HepG2 (cell line): ENCODE results near the gene DCST2. TPM values are rescaled to one million over a fixed set of nuclear protein-coding genes. Genes with fewer than 3 reads are reported as not detected.

Source experiments
- BCLAF1 ChIP-seq: fragments of 450-650 bp; IDR thresholded peaks from 2 replicates; pipeline ENCODE4 v1.6.1; 2017; ENCODE audit warnings: mild to moderate bottlenecking
- BRCA1 ChIP-seq: sonication (generic); formaldehyde crosslinking; IDR thresholded peaks from 2 replicates; pipeline ENCODE4 v1.4.0; 2020; ENCODE audit warnings: missing genetic modification reagents
- CBX5 ChIP-seq: sonication (generic); formaldehyde crosslinking; IDR thresholded peaks from 2 replicates; pipeline ENCODE4 v1.4.0; 2020; ENCODE audit warnings: missing genetic modification reagents, borderline replicate concordance
- CEBPB ChIP-seq: IDR thresholded peaks from 2 replicates; pipeline ENCODE4 v1.6.1; 2011; ENCODE audit warnings: low read depth, low read length, improper control_type of control experiment, borderline replicate concordance
- CREBL2 ChIP-seq: sonication (generic); formaldehyde crosslinking; IDR thresholded peaks from 2 replicates; pipeline ENCODE4 v1.8.1; 2023; ENCODE audit warnings: missing genetic modification reagents, mild to moderate bottlenecking, borderline replicate concordance
- GATAD1 ChIP-seq: IDR thresholded peaks from 2 replicates; pipeline ENCODE4 v1.6.1; 2016; ENCODE audit warnings: missing genetic modification reagents, missing compliant biosample characterization
- HOXA5 ChIP-seq: sonication (generic); formaldehyde crosslinking; IDR thresholded peaks from 2 replicates; pipeline ENCODE4 v1.4.0; 2020; ENCODE audit warnings: missing genetic modification reagents
- KDM5A ChIP-seq: fragments of 200-600 bp; sonication (generic); IDR thresholded peaks from 2 replicates; pipeline ENCODE4 v1.7.0; 2018; ENCODE audit warnings: antibody characterized with exemption, mild to moderate bottlenecking, low read length, borderline replicate concordance
- NFKB2 ChIP-seq: sonication (generic); formaldehyde crosslinking; IDR thresholded peaks from 2 replicates; pipeline ENCODE4 v1.4.0; 2020; ENCODE audit warnings: missing genetic modification reagents, borderline replicate concordance
- PPARG ChIP-seq: conservative IDR thresholded peaks from 2 replicates; pipeline ENCODE4 v1.6.1; 2016; ENCODE audit warnings: missing biosample characterization, missing genetic modification reagents
- RARA ChIP-seq: IDR thresholded peaks from 2 replicates; pipeline ENCODE4 v1.6.1; 2016; ENCODE audit warnings: missing genetic modification reagents, missing compliant biosample characterization
- SMC3 ChIP-seq: IDR thresholded peaks from 2 replicates; pipeline ENCODE4 v1.6.1; 2011; ENCODE audit warnings: low read length, improper control_type of control experiment
- TBP ChIP-seq: sonication (generic); formaldehyde crosslinking; IDR thresholded peaks from 2 replicates; pipeline ENCODE4 v1.5.0; 2020; ENCODE audit warnings: missing genetic modification reagents
- ZMYM3 ChIP-seq: sonication (generic); formaldehyde crosslinking; IDR thresholded peaks from 2 replicates; pipeline ENCODE4 v1.5.1; 2020; ENCODE audit warnings: mild to moderate bottlenecking, missing genetic modification reagents
- ZNF274 ChIP-seq: sonication (generic); formaldehyde crosslinking; IDR thresholded peaks from 2 replicates; pipeline ENCODE4 v1.5.1; 2020; ENCODE audit warnings: mild to moderate bottlenecking, missing genetic modification reagents
- ZNF292 ChIP-seq: sonication (generic); formaldehyde crosslinking; IDR thresholded peaks from 2 replicates; pipeline ENCODE4 v1.8.1; 2022; ENCODE audit warnings: mild to moderate bottlenecking, low read depth, missing genetic modification reagents, borderline replicate concordance
- ZNF34 ChIP-seq: sonication (generic); formaldehyde crosslinking; IDR thresholded peaks from 2 replicates; pipeline ENCODE4 v1.4.0; 2020; ENCODE audit warnings: mild to moderate bottlenecking, missing genetic modification reagents, borderline replicate concordance
- ZNF343 ChIP-seq: sonication (generic); formaldehyde crosslinking; IDR thresholded peaks from 2 replicates; pipeline ENCODE4 v1.4.0; 2020; ENCODE audit warnings: mild to moderate bottlenecking, missing genetic modification reagents
- ZNF660 ChIP-seq: sonication (generic); formaldehyde crosslinking; IDR thresholded peaks from 2 replicates; pipeline ENCODE4 v1.5.1; 2020; ENCODE audit warnings: mild to moderate bottlenecking, low read depth, missing genetic modification reagents, borderline replicate concordance
- ZNF678 ChIP-seq: sonication (generic); formaldehyde crosslinking; IDR thresholded peaks from 2 replicates; pipeline ENCODE4 v1.4.0; 2020; ENCODE audit warnings: mild to moderate bottlenecking, missing genetic modification reagents
- ZNF766 ChIP-seq: sonication (generic); formaldehyde crosslinking; IDR thresholded peaks from 2 replicates; pipeline ENCODE4 v1.5.0; 2020; ENCODE audit warnings: missing genetic modification reagents, borderline replicate concordance
- polyA plus RNA-seq, 8 experiments: library from polyadenylated mRNA; depleted of rRNA in 3 of 8; stranded (reverse) in 7 of 8; unstranded in 1 of 8; fragments of >200 nt; fragmentation: Illumina TruSeq in 4 of 8; extraction: Trizol in 4 of 8; gene quantifications; 2 replicates each; pipeline versions ENCODE4 v1.2.1 to v1.2.3, GENCODE V29; 2011 to 2016; ENCODE audit warnings: low read depth in 4 of 8, missing spikeins in 1 of 8, mixed read lengths in 1 of 8; ENCODE audit not compliant: insufficient read depth in 1 of 8
- total RNA-seq, 5 experiments: library from RNA; depleted of rRNA; stranded (reverse); fragments of >200 nt; fragmentation: Illumina TruSeq; extraction: Trizol; gene quantifications; 2 replicates each; pipeline ENCODE4 v1.2.3, GENCODE V29; 2016; ENCODE audit warnings: low read depth in 1 of 5
- TF ChIP-seq, protein P1 (sequence below): sonication (generic); formaldehyde crosslinking; IDR thresholded peaks from 2 replicates; pipeline ENCODE4 v1.8.1; 2023; ENCODE audit warnings: mild to moderate bottlenecking, missing genetic modification reagents, borderline replicate concordance
- TF ChIP-seq, protein P2 (sequence below): sonication (generic); formaldehyde crosslinking; conservative IDR thresholded peaks from 2 replicates; pipeline ENCODE4 v1.8.0; 2022; ENCODE audit warnings: mild to moderate bottlenecking, moderate library complexity, missing genetic modification reagents
- TF ChIP-seq, protein P3 (sequence below): sonication (generic); formaldehyde crosslinking; IDR thresholded peaks from 2 replicates; pipeline ENCODE4 v1.5.0; 2020; ENCODE audit warnings: mild to moderate bottlenecking, missing genetic modification reagents, moderate library complexity

The DCST2 gene
- total and polyA plus RNA-seq, 2 of the 13 experiments (the other 11 are each of a cell fraction or from before 2014, with no cell fraction given): 0.74 TPM; not detected in 1

- TF ChIP-seq BCLAF1 (no peak), ZNF34 (no peak), NFKB2 (peak; percentile 64; the same call in 1 of the 2 replicates), PPARG (no peak), CREBL2 (no peak), ZNF766 (CRISPR knock-in tag) (no peak), ZNF678 (CRISPR knock-in tag) (no peak), SMC3 (no peak), CBX5 (CRISPR knock-in tag) (no peak), ZNF343 (CRISPR knock-in tag) (no peak), ZMYM3 (no peak), KDM5A (peak; percentile 78), ZNF660 (CRISPR knock-in tag) (no peak), CEBPB (no peak), HOXA5 (CRISPR knock-in tag) (no peak), BRCA1 (CRISPR knock-in tag) (no peak), RARA (CRISPR knock-in tag) (no peak), TBP (CRISPR knock-in tag) (no peak), ZNF292 (CRISPR knock-in tag) (no peak), GATAD1 (CRISPR knock-in tag) (no peak), ZNF274 (CRISPR knock-in tag) (no peak)
- TF ChIP-seq, protein P1, sequence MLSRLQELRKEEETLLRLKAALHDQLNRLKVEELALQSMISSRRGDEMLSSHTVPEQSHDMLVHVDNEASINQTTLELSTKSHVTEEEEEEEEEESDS (CRISPR knock-in tag): no peak
- TF ChIP-seq, protein P2, sequence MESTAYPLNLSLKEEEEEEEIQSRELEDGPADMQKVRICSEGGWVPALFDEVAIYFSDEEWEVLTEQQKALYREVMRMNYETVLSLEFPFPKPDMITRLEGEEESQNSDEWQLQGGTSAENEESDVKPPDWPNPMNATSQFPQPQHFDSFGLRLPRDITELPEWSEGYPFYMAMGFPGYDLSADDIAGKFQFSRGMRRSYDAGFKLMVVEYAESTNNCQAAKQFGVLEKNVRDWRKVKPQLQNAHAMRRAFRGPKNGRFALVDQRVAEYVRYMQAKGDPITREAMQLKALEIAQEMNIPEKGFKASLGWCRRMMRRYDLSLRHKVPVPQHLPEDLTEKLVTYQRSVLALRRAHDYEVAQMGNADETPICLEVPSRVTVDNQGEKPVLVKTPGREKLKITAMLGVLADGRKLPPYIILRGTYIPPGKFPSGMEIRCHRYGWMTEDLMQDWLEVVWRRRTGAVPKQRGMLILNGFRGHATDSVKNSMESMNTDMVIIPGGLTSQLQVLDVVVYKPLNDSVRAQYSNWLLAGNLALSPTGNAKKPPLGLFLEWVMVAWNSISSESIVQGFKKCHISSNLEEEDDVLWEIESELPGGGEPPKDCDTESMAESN (CRISPR knock-in tag): no peak
- TF ChIP-seq, protein P3, sequence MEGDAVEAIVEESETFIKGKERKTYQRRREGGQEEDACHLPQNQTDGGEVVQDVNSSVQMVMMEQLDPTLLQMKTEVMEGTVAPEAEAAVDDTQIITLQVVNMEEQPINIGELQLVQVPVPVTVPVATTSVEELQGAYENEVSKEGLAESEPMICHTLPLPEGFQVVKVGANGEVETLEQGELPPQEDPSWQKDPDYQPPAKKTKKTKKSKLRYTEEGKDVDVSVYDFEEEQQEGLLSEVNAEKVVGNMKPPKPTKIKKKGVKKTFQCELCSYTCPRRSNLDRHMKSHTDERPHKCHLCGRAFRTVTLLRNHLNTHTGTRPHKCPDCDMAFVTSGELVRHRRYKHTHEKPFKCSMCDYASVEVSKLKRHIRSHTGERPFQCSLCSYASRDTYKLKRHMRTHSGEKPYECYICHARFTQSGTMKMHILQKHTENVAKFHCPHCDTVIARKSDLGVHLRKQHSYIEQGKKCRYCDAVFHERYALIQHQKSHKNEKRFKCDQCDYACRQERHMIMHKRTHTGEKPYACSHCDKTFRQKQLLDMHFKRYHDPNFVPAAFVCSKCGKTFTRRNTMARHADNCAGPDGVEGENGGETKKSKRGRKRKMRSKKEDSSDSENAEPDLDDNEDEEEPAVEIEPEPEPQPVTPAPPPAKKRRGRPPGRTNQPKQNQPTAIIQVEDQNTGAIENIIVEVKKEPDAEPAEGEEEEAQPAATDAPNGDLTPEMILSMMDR (CRISPR knock-in tag): peak; percentile 71
These were observed 31.7 kb downstream of the DCST2 start (continued) for GRCh38 chr1:155001675-155002463.
